ENCODE results near the gene HDAC4. TPM values are rescaled to one million over a fixed set of nuclear protein-coding genes. Genes with fewer than 3 reads are reported as not detected.

HDAC4 gene
- total and polyA plus RNA-seq, 2 experiments from 2014 or later: 8.1 to 41.8 TPM

GRCh38 chr2:239149501-239149900 is 251.3 kb downstream of the HDAC4 start (continued):
- TF ChIP-seq, protein P1, sequence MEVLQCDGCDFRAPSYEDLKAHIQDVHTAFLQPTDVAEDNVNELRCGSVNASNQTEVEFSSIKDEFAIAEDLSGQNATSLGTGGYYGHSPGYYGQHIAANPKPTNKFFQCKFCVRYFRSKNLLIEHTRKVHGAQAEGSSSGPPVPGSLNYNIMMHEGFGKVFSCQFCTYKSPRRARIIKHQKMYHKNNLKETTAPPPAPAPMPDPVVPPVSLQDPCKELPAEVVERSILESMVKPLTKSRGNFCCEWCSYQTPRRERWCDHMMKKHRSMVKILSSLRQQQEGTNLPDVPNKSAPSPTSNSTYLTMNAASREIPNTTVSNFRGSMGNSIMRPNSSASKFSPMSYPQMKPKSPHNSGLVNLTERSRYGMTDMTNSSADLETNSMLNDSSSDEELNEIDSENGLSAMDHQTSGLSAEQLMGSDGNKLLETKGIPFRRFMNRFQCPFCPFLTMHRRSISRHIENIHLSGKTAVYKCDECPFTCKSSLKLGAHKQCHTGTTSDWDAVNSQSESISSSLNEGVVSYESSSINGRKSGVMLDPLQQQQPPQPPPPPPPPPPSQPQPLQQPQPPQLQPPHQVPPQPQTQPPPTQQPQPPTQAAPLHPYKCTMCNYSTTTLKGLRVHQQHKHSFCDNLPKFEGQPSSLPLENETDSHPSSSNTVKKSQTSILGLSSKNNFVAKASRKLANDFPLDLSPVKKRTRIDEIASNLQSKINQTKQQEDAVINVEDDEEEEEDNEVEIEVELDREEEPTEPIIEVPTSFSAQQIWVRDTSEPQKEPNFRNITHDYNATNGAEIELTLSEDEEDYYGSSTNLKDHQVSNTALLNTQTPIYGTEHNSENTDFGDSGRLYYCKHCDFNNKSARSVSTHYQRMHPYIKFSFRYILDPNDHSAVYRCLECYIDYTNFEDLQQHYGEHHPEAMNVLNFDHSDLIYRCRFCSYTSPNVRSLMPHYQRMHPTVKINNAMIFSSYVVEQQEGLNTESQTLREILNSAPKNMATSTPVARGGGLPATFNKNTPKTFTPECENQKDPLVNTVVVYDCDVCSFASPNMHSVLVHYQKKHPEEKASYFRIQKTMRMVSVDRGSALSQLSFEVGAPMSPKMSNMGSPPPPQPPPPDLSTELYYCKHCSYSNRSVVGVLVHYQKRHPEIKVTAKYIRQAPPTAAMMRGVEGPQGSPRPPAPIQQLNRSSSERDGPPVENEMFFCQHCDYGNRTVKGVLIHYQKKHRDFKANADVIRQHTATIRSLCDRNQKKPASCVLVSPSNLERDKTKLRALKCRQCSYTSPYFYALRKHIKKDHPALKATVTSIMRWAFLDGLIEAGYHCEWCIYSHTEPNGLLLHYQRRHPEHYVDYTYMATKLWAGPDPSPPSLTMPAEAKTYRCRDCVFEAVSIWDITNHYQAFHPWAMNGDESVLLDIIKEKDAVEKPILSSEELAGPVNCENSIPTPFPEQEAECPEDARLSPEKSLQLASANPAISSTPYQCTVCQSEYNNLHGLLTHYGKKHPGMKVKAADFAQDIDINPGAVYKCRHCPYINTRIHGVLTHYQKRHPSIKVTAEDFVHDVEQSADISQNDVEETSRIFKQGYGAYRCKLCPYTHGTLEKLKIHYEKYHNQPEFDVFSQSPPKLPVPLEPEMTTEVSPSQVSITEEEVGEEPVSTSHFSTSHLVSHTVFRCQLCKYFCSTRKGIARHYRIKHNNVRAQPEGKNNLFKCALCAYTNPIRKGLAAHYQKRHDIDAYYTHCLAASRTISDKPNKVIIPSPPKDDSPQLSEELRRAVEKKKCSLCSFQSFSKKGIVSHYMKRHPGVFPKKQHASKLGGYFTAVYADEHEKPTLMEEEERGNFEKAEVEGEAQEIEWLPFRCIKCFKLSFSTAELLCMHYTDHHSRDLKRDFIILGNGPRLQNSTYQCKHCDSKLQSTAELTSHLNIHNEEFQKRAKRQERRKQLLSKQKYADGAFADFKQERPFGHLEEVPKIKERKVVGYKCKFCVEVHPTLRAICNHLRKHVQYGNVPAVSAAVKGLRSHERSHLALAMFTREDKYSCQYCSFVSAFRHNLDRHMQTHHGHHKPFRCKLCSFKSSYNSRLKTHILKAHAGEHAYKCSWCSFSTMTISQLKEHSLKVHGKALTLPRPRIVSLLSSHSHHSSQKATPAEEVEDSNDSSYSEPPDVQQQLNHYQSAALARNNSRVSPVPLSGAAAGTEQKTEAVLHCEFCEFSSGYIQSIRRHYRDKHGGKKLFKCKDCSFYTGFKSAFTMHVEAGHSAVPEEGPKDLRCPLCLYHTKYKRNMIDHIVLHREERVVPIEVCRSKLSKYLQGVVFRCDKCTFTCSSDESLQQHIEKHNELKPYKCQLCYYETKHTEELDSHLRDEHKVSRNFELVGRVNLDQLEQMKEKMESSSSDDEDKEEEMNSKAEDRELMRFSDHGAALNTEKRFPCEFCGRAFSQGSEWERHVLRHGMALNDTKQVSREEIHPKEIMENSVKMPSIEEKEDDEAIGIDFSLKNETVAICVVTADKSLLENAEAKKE (CRISPR knock-in tag; IDR thresholded peaks at IDR 0.05): no peak
- TF ChIP-seq ZNF331 (CRISPR knock-in tag; IDR thresholded peaks at IDR 0.05; ENCODE audit: low read depth): no peak
- TF ChIP-seq EZH2phosphoT487 (IDR thresholded peaks at IDR 0.05; ENCODE audit: unreplicated experiment): no peak
- no peak for TF ChIP-seq STAT1 (IDR thresholded peaks at IDR 0.05; ENCODE audit: unreplicated experiment)

- Mint-ChIP-seq H3K36me3 (ENCODE audit: low read depth) (peaks cover 28% of the 10 kb centered on the region), H3K27ac (no peak overlapping the region), H3K27me3 (ENCODE audit: insufficient read depth, low read depth, poor library complexity) (peaks cover 11% of the 10 kb centered on the region), H3K9me3 (no peaks in the 10 kb centered on the region), H3K4me1 (no peaks in the 10 kb centered on the region; the same call in 2 of the 3 replicates), H3K4me3 (no peak overlapping the region)
- no peaks in the 10 kb centered on the region for H3K4me1 ChIP-seq (ENCODE audit: insufficient read depth)
- no peaks in the 10 kb centered on the region for H3K27me3 ChIP-seq (ENCODE audit: insufficient read depth)
- H3K4me3 ChIP-seq: no peak overlapping the region
- no peak overlapping the region for H3K27ac ChIP-seq (ENCODE audit: low read depth)
- no peak overlapping the region for H3K4me2 ChIP-seq
- no peaks in the 10 kb centered on the region for H3K79me2 ChIP-seq (replicated peaks; ENCODE audit: insufficient read depth)
- no peak for ATAC-seq
- H2AFZ ChIP-seq: no peak overlapping the region
- DNase-seq (ENCODE audit: low spot score): no peak
- H3K9me2 ChIP-seq (ENCODE audit: insufficient read depth): no peaks in the 10 kb centered on the region
- 0 out of 2 replicates have a peak, but pooled peaks cover 4% of the 10 kb centered on the region for H4K20me1 ChIP-seq (replicated peaks; ENCODE audit: insufficient read depth)
- no peaks in the 10 kb centered on the region for H3K36me3 ChIP-seq (ENCODE audit: insufficient read depth)
- no peaks in the 10 kb centered on the region for H3F3A ChIP-seq (replicated peaks; ENCODE audit: low read depth)
- TF ChIP-seq CREB1 (CRISPR knock-in tag; IDR thresholded peaks at IDR 0.05; ENCODE audit: low read depth) (no peak), EZH2 (IDR thresholded peaks at IDR 0.05; ENCODE audit: low read depth, unreplicated experiment) (no peak), STAT1 (IDR thresholded peaks at IDR 0.05; ENCODE audit: unreplicated experiment) (no peak), NANOG (IDR thresholded peaks at IDR 0.05; ENCODE audit: borderline replicate concordance) (no peak)
- TF ChIP-seq, protein P1 (CRISPR knock-in tag; IDR thresholded peaks at IDR 0.05): no peak
Measured at GRCh38 chr2:239148495-239149200, 252.2 kb downstream of the HDAC4 start.

Measured in GM23338 (cell line).